GM19324 (cell line): Measurements from ENCODE around the gene TMEM147.

Experiments
- ATAC-seq: cut with Tn5 transposase; IDR thresholded peaks from one replicate; pipeline ENCODE4 v1.9.1; 2021; ENCODE audit warnings: mild to moderate bottlenecking, moderate library complexity; ENCODE audit not compliant: unreplicated experiment, low FRiP score

TMEM147 gene

GRCh38 chr19:35544110-35544802, 1.2 kb upstream of the TMEM147 start:
- ATAC-seq, result no peak

GRCh38 chr19:35545855-35546381, 492 bp downstream of the TMEM147 start:
- peak; percentile 49 for ATAC-seq

GRCh38 chr19:35546532-35546931, 1.1 kb downstream of the TMEM147 start:
- ATAC-seq, result no peak

GRCh38 chr19:35549174-35549788, 3.9 kb downstream of the TMEM147 start:
- no peak for ATAC-seq

- ATAC-seq, result no peak
These were observed 4.6 kb downstream of the TMEM147 start for GRCh38 chr19:35549879-35550523.

GRCh38 chr19:35551091-35551810, 5.8 kb downstream of the TMEM147 start:
- ATAC-seq, result no peak

GRCh38 chr19:35552534-35553384, 7.3 kb downstream of the TMEM147 start:
- no peak for ATAC-seq

- no peak for ATAC-seq
These were observed 8.1 kb downstream of the TMEM147 start for GRCh38 chr19:35553385-35554000.

- ATAC-seq, result no peak
These were observed 8.7 kb downstream of the TMEM147 start for GRCh38 chr19:35554076-35554475.

- ATAC-seq, result no peak
These were observed 10.0 kb downstream of the TMEM147 start for GRCh38 chr19:35555301-35556005.

GRCh38 chr19:35556025-35556590, 10.7 kb downstream of the TMEM147 start:
- no peak for ATAC-seq

GRCh38 chr19:35556846-35557538, 11.6 kb downstream of the TMEM147 start:
- no peak for ATAC-seq

GRCh38 chr19:35557539-35558399, 12.3 kb downstream of the TMEM147 start:
- ATAC-seq, result no peak

GRCh38 chr19:35558400-35559280, 13.2 kb downstream of the TMEM147 start:
- ATAC-seq, result no peak

GRCh38 chr19:35559281-35559659, 13.8 kb downstream of the TMEM147 start:
- no peak for ATAC-seq

GRCh38 chr19:35559781-35560180, 14.4 kb downstream of the TMEM147 start:
- no peak for ATAC-seq
